ENCODE data around the gene RIPOR3.
"Not testable (repeated sequence)": the region's sequence is repeated elsewhere in the genome, so short reads cannot be mapped to it uniquely, and the experiment has no call there.

The RIPOR3 gene

DNA sequence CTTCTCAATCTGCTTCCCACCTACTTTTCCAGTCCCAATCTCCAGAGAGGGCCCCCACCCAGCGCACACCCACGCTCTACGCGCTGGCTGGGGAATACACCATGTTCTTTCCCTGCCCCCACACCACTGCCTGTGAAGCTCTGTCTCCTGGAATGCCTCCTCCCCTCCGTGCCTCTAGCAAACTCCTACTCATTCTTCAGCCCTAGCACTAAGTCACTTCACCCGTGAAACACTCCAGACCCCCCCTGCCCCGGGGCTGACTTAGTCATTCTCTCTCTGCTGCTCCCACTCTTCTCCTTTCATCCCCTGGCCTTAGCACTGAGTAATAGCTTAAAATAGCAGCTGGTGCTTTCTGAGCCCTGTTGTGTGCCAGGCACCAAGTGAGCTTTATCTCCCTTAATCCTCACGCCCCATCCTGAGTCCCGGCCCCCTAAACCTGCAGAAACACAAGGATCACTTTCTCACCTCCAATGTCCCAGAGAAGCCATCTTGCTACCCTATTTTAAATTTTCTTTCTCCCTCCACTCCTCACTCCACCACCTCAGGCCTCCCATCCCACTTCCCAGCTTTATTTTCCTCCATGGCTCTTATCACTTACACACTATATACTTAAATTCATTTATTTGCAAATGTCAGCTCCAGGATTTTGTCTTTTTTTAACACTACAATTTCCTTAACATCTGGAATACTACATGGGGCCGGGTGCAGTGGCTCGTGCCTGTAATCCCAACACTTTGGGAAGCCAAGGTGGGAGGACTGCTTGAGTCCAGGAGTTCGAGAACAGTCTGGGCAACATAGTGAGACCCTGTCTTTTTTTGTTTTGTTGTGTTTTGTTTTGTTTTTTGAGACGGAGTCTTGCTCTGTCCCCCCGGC, 33.7 kb upstream of the RIPOR3 start:
- DNase-seq = no peak

DNA sequence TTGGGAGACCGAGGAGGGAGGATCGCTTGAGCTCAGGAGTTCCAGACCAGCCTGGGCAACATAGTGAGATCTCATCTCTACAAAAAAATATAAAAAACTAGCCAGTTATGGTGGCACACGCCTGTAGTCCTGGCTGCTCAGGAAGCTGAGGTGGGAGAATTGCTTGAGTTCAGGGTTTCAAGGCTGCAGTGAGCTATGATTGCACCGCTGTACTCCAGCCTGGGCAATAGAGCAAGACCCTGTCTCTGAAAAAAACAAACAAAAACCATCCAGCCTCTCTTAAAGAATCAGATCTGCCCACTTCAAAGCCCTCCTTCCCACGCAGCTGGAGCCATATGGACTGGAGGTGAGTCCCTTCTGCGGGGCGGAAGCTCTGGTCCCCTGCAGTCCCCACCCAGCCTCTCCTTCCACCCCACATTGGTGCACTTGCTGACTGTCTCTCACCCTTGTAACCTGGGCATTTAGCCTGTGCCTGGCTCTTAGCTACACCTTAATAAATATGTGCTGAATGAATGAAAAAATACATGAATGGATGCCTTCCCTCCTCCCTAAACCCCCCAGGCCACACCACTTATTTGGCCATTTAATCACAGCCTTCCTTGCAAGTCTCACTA, 32.9 kb upstream of the RIPOR3 start:
- DNase-seq = no peak

GRCh38 chr20:50723672-50724071, 32.3 kb upstream of the RIPOR3 start:
- no peak for DNase-seq

- DNase-seq = no peak
Measured at GRCh38 chr20:50722424-50723155, 31.2 kb upstream of the RIPOR3 start.

GRCh38 chr20:50721881-50722281, 30.5 kb upstream of the RIPOR3 start:
- DNase-seq = no peak

DNA sequence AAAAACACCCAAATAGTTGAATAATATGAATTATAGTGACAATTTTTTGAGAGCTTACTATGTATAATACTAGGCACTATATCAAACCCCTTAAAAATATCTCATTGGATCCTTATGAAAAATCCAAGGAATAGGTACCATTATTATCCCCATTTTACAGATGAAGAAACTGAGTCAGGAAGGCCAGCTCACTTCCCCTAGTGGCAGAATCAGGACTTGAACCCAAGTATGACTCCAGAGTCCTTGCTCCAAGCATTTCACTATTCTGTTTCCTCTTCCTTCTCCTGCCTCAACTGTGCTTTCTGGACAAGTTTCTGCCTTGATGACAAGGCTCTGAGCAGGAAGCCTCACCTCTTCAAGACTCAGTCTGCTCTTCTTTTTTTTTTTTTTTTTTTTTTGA, 29.2 kb upstream of the RIPOR3 start:
- no peak for DNase-seq

DNA sequence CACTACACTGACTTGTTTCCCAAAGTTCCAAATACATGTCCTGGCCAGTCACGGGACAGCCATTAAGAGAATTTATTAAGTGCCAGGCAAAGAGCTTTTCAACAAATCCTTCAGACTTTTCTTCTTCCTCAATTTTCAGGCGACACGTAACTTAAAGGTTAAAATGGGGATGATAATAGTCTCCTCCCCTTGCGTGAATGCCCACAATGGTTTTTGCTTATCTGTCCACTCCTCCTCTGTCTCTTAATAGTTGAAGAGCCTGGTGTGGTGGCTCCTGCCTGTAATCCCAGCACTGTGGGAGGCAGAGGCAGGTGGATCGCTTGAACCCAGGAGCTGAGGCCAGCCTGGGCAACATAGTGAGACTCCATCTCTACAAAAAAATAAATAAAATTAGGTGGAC, 28.7 kb upstream of the RIPOR3 start:
- no peak for DNase-seq

DNA sequence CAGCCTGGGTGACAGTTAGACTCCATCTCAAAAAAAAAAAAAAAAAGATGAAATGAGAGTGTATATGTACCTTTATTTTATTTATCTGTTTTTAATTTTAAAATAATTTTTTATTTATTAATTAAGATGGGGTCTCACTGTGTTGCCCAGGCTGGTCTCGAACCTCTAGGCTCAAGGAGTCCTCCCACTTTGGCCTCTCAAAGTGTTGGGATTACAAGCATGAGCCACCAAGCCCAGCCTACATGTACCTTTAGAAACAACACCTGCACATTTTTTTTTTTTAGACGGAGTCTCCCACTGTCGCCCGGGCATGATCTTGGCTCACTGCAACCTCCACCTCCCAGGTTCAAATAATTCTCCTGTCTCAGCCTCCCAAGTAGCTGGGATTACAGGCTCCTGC, 28.0 kb upstream of the RIPOR3 start:
- no peak for DNase-seq

DNA sequence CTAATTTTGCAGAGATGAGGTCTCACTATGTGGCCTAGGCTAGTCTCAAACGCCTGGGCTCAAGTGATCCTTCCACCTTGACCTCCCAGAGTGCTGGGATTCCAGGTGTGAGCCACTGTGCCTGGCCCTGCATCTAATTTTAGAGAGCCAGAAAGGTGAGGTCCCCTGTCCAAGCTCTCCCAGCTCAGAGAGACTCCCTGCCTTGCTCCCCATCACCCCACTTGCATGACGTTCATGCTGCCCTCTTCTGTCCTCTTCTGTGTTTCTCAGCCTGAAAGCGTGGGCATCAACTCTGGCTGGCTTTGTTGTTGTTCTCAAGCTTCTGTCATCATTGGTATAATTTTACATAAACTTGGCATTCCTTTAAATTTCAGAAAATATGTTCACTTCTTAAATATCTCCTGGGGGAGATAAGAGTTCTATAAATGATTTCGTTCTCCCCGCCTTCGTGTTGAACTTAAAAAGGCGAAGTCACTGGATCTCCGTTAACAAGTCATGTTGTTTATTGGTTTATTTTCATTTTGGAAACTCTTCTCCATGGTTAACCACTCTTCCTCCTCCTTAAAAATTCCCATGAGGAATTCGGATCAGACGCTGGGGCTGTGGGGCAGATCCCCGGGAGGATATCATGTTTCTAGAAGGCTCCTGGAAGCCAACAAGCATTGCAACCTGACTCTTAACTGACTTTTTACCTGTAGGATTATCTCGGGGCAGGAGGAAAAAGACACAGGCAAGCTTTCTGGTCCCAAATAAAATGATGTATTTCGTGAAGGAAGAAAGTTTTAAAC, 26.8 kb upstream of the RIPOR3 start:
- DNase-seq = no peak

DNA sequence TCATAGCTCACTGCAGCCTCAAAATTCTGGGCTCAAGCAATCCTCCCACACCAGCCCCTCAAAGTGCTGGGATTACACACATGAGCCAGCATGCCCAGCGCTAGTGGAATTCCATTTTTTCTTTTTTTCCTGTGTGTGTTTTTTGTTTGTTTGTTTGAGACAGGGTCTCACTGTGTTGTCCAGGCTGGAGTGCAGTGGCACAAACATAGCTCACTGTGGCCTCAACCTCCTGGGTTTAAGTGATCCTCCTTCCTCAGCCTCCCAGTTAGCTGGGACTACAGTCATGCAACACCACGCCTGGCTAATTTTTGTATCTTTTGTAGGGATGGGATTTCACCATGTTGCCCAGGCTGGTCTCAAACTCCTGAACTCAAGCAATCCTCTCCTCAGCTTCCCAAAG, 26.0 kb upstream of the RIPOR3 start:
- no peak for DNase-seq

- DNase-seq = no peak
Measured at GRCh38 chr20:50716518-50716917, 25.2 kb upstream of the RIPOR3 start.

DNA sequence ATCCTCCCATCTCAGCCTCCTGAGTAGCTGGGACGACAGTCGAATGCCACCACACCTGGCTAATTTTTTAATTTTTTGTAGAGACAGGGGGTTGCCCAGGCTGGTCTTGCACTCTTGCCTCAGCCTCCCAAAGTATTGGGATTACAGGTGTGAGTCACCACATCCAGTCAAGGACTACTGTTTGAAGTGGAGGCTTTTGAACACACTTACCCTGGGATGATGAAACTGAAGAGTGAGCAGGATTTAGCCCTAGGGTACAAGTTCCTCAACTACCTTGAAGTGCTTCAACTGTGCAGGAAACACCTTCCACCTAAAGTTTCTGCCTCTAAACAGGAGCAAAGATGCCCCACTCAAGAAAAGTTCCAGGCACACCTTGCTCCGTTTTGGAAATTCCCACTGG, 24.4 kb upstream of the RIPOR3 start:
- DNase-seq = no peak

DNA sequence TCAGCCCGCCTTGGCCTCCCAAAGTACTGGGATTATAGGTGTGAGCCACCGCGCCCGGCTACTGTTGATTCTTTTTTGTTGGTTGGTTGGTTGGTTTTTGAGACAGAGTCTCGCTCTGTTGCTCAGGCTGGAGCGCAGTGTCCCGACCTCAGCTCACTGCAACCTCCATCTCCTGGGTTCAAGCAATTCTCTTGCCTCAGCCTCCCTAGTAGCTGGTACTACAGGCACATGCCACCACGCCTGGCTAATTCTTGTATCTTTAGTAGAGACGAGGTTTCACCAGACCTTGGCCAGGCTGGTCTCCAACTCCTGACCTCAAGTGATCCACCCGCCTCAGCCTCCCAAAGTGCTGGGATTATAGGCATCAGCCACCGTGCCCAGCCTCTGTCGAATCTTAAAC, 23.1 kb upstream of the RIPOR3 start:
- not testable (repeated sequence) for DNase-seq

DNA sequence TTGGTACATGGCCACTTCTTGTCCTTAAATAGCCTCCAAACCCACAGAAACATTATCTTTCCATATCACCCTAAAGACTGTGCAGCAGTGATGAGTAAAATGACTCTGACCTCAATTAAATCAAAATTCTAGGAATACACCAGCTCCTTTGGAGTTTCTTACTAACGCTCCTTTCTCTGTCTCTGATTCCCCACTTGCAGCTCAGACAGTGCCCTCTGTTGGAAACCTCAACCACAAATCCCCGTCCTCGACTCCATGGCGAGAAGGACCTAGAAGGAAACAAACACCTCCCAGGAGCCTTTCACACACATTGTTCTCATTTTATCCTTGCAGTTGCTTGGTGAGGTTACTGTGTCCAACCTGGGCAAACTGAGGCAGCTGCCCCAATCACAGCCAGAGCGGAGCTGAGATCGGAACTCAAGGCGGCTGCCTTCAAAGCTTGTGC, 22.3 kb upstream of the RIPOR3 start:
- no peak for DNase-seq

- DNase-seq = no peak
Measured at GRCh38 chr20:50712771-50713656, 21.7 kb upstream of the RIPOR3 start.

GRCh38 chr20:50711113-50711825, 19.9 kb upstream of the RIPOR3 start:
- DNase-seq = no peak

- DNase-seq = no peak
Measured at GRCh38 chr20:50710492-50711063, 19.2 kb upstream of the RIPOR3 start.

DNA sequence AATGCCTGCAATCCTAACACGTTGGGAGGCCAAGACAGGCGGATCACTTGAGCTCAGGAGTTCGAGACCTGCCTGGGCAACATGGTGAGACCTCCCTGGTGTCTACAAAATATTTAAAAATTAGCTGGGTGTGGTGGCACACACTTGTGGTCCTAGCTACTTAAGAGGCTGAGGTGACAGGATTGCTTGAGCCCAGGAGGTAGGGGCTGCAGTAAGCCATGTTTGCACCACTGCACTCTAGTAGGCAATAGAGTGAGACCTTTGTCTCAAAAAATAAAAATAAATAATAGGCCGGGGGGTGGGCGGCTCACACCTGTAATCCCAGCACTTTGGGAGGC, 18.3 kb upstream of the RIPOR3 start:
- no peak for DNase-seq

GRCh38 chr20:50708845-50709635, 17.7 kb upstream of the RIPOR3 start:
- no peak for DNase-seq

- DNase-seq = no peak
Measured at GRCh38 chr20:50704971-50705370, 13.6 kb upstream of the RIPOR3 start.

All from CD4-positive, alpha-beta T cell treated with Interleukin-10 for 1 hour (primary cell).